HG03521 (cell line): ENCODE data around the gene DBF4B.
A peak's percentile ranks its signal among the peaks of the same experiment; 100 is the strongest.

Source experiments
- ATAC-seq: cut with Tn5 transposase; IDR thresholded peaks from one replicate; pipeline ENCODE4 v1.9.1; 2021; ENCODE audit warnings: mild to moderate bottlenecking, moderate library complexity; ENCODE audit not compliant: unreplicated experiment

Gene DBF4B

GRCh38 chr17:44759086-44759915 is 50.8 kb downstream of the DBF4B start:
- ATAC-seq, result no peak

GRCh38 chr17:44759916-44760243 is 51.4 kb downstream of the DBF4B start:
- no peak for ATAC-seq

GRCh38 chr17:44760474-44761308 is 52.2 kb downstream of the DBF4B start:
- no peak for ATAC-seq

- ATAC-seq, result no peak
Observed at GRCh38 chr17:44761932-44762810, 53.7 kb downstream of the DBF4B start.

- ATAC-seq, result no peak
Observed at GRCh38 chr17:44763170-44763569, 54.7 kb downstream of the DBF4B start.

GRCh38 chr17:44765965-44766364 is 57.5 kb downstream of the DBF4B start:
- ATAC-seq, result no peak

- no peak for ATAC-seq
Observed at GRCh38 chr17:44766409-44767038, 58.1 kb downstream of the DBF4B start.

GRCh38 chr17:44767493-44767892 is 59.0 kb downstream of the DBF4B start:
- no peak for ATAC-seq

GRCh38 chr17:44768505-44769142 is 60.2 kb downstream of the DBF4B start:
- no peak for ATAC-seq

- ATAC-seq, result no peak
Observed at GRCh38 chr17:44769230-44769629, 60.8 kb downstream of the DBF4B start.

GRCh38 chr17:44769647-44770084 is 61.2 kb downstream of the DBF4B start:
- ATAC-seq, result no peak

GRCh38 chr17:44770166-44770925 is 61.9 kb downstream of the DBF4B start:
- ATAC-seq, result no peak

GRCh38 chr17:44772308-44773045 is 64.0 kb downstream of the DBF4B start:
- no peak for ATAC-seq

GRCh38 chr17:44773140-44773539 is 64.7 kb downstream of the DBF4B start:
- no peak for ATAC-seq

GRCh38 chr17:44774271-44775135 is 66.0 kb downstream of the DBF4B start:
- no peak for ATAC-seq

GRCh38 chr17:44775136-44775837 is 66.8 kb downstream of the DBF4B start:
- peak; percentile 83 for ATAC-seq
